ENCODE results near the gene WDR47.

The WDR47 gene

GRCh38 chr1:109041621-109042468, at the start of gene WDR47:
TSS of gene WDR47 (minus strand) at chr1:109042102. CDS start at chr1:109023512, 18,590 bp downstream.
- in situ Hi-C loops (cut with MboI; ENCODE audit: low sequenced_read_pairs), result no loop called here

GRCh38 chr1:109091078-109091838, 49.4 kb upstream of the WDR47 start:
- in situ Hi-C loops (cut with MboI; ENCODE audit: low sequenced_read_pairs), result no loop called here

GRCh38 chr1:109090196-109091077, 48.5 kb upstream of the WDR47 start, which contains the start of gene TMEM167B:
TSS of gene TMEM167B (plus strand) at chr1:109090764. CDS start at chr1:109090873, 109 bp downstream.
- in situ Hi-C loops (cut with MboI; ENCODE audit: low sequenced_read_pairs), result no loop called here

GRCh38 chr1:109089242-109090015, 47.5 kb upstream of the WDR47 start:
- in situ Hi-C loops (cut with MboI; ENCODE audit: low sequenced_read_pairs), result no loop called here

- in situ Hi-C loops (cut with MboI; ENCODE audit: low sequenced_read_pairs), result no loop called here
Measured at GRCh38 chr1:109084563-109085517, 42.9 kb upstream of the WDR47 start.

GRCh38 chr1:109083923-109084322, 42.0 kb upstream of the WDR47 start:
- in situ Hi-C loops (cut with MboI; ENCODE audit: low sequenced_read_pairs), result no loop called here

GRCh38 chr1:109083501-109083900, 41.6 kb upstream of the WDR47 start:
- in situ Hi-C loops (cut with MboI; ENCODE audit: low sequenced_read_pairs), result no loop called here

GRCh38 chr1:109080441-109081082, 38.7 kb upstream of the WDR47 start:
- in situ Hi-C loops (cut with MboI; ENCODE audit: low sequenced_read_pairs), result no loop called here

- in situ Hi-C loops (cut with MboI; ENCODE audit: low sequenced_read_pairs), result no loop called here
Measured at GRCh38 chr1:109079240-109079622, 37.3 kb upstream of the WDR47 start.

- in situ Hi-C loops (cut with MboI; ENCODE audit: low sequenced_read_pairs), result no loop called here
Measured at GRCh38 chr1:109078317-109078716, 36.4 kb upstream of the WDR47 start.

- in situ Hi-C loops (cut with MboI; ENCODE audit: low sequenced_read_pairs), result no loop called here
Measured at GRCh38 chr1:109075531-109076490, 33.9 kb upstream of the WDR47 start, which contains the start of gene TAF13. TSS of gene TAF13 (minus strand) at chr1:109076003. CDS start at chr1:109075947, 56 bp downstream.

GRCh38 chr1:109069294-109069693, 27.4 kb upstream of the WDR47 start:
- in situ Hi-C loops (cut with MboI; ENCODE audit: low sequenced_read_pairs), result no loop called here

GRCh38 chr1:109067883-109068282, 26.0 kb upstream of the WDR47 start:
- in situ Hi-C loops (cut with MboI; ENCODE audit: low sequenced_read_pairs), result no loop called here

GRCh38 chr1:109065137-109065536, 23.2 kb upstream of the WDR47 start:
- in situ Hi-C loops (cut with MboI; ENCODE audit: low sequenced_read_pairs), result no loop called here

- in situ Hi-C loops (cut with MboI; ENCODE audit: low sequenced_read_pairs), result no loop called here
Measured at GRCh38 chr1:109061183-109061582, 19.3 kb upstream of the WDR47 start.

- in situ Hi-C loops (cut with MboI; ENCODE audit: low sequenced_read_pairs), result no loop called here
Measured at GRCh38 chr1:109060707-109061106, 18.8 kb upstream of the WDR47 start.

- in situ Hi-C loops (cut with MboI; ENCODE audit: low sequenced_read_pairs), result no loop called here
Measured at GRCh38 chr1:109059026-109059425, 17.1 kb upstream of the WDR47 start.

Data from HL-60/S4 (cell line).